ENCODE measurements around the gene LSS. TPM values are rescaled to one million over a fixed set of nuclear protein-coding genes. Genes with fewer than 3 reads are reported as not detected.

LSS gene
- total and polyA plus RNA-seq, 2 of the 8 experiments (the other 6 are each of a cell fraction or from before 2014, with no cell fraction given), result 96.1 to 123 TPM

DNA sequence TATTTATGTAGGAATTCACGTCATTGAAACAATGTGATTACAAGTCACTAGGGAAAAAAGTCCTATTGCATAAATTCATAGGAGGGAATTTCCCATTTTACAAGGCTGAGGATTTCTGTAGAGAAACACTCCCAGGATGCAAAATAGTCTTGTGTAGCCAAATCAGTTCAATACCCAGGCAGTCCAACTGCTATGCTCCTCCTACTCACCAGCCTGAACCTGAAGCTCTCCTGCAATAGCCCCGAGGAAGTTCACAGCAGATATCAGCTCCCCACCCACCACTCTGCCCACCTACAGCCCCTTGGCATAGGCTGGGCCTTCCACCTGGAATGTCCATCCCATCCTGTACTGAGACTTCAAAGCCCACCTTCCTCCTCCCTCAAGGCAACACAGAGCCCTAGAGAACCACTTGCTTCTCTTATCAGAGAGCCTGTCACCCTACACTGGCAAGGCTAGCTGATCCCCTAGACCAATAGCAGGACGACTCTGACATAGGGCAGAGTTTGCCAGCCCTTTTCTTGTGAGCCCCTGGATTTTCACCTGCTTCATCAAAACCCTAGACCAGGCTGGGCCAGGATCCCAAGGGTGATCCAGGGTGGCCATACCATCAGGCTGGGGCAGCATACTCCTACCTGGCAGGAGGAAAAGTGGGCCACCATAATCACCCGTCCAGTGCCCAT, 1.5 kb downstream of the LSS start (continued):
- no peak for TF ChIP-seq RXRA (IDR thresholded peaks at IDR 0.05; ENCODE audit: insufficient read depth, low read depth, low read length)
- no peak for TF ChIP-seq RNF2 (IDR thresholded peaks at IDR 0.05; ENCODE audit: borderline replicate concordance, low read depth, low read length, missing control alignments, poor library complexity, severe bottlenecking)
- TF ChIP-seq POLR2A (IDR thresholded peaks at IDR 0.05; ENCODE audit: control extremely low read depth in 1 of 2, low read depth in 2 of 2, low read length in 2 of 2), result no peak
- TF ChIP-seq ATF2 (IDR thresholded peaks at IDR 0.05; ENCODE audit: low read length), result no peak
- no peak for TF ChIP-seq EGR1 (IDR thresholded peaks at IDR 0.05; ENCODE audit: borderline replicate concordance, low read depth, low read length)
- no peak for TF ChIP-seq SP2 (IDR thresholded peaks at IDR 0.05; ENCODE audit: low read length)
- no peak for TF ChIP-seq CREB1 (IDR thresholded peaks at IDR 0.05)
- TF ChIP-seq TAF1 (IDR thresholded peaks at IDR 0.05; ENCODE audit: low read depth, low read length), result no peak

All from H1 (cell line).